ENCODE measurements around the gene ANKS4B. TPM values are rescaled to one million over a fixed set of nuclear protein-coding genes. Genes with fewer than 3 reads are reported as not detected.

The ANKS4B gene
- polyA plus RNA-seq, 1 donor (not counting 4 experiments of a cell fraction or from before 2014, with no cell fraction given): not detected

DNA sequence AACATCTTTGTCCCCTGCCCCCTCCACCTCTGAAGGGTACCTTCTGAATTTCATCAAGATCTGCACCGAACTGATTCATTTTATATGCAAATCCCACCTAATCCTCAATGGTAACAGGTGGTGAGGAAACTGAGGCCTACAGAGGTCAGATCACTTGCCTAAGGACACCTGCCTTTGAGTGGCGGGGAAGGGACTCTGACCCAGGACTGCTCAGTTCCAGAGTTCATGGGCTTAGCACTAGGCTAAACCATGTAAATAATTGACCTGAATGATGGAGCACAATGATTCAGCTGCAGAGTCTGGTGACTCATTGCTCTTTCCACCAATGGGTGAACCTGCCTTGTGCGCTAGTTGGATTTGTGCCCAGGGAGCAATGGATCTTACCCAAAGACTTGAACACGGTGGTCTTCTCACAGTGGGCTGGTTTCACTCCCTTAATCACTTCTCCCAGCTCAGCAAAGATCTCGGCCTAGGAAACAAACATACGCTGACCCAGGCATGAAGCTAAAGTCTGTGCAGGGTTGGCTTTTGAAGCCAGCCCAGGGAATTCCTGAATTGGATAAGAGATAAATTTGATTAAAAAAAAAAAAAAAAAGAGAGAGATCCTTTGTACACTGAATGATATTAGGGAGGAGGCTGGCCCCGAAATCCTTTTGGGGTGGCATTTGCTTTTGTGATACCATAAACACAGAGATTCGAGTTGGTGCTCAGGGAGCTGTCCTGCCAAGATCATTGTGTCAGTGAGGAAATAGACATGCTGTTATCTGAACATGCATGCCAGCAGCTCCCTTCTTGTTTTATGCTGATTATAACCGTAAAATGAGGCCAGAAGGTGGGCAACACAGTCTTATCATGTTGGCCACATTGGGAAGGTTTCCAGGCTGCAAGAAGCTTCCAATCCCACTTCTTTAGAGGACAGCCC is 27.6 kb downstream of the ANKS4B start:
- no peak overlapping the region for H3K27ac ChIP-seq (ENCODE audit: control insufficient read depth, insufficient read depth, low read length)
- peak; percentile 55 for FAIRE-seq
- no peak overlapping the region for H3K4me2 ChIP-seq (ENCODE audit: control insufficient read depth, extremely low read depth, insufficient read depth, low read depth, low read length)
- DNase-seq (ENCODE audit: low read depth, low spot score): peak; percentile 52
- dilution Hi-C loops (cut with MboI; ENCODE audit: extremely low pct_ligation_motif_present, low sequenced_read_pairs): no loop called here
- H3K4me1 ChIP-seq (ENCODE audit: control insufficient read depth, extremely low read depth, insufficient read depth, low read length): no peaks in the 10 kb centered on the region
- H3K36me3 ChIP-seq (ENCODE audit: control insufficient read depth in 2 of 2, extremely low read depth in 1 of 2, insufficient read depth in 2 of 2, low read length in 2 of 2): no peaks in the 10 kb centered on the region
- no peaks in the 10 kb centered on the region for H3K9me3 ChIP-seq (ENCODE audit: control insufficient read depth, low read depth, low read length)
- no peaks in the 10 kb centered on the region for H4K20me1 ChIP-seq (ENCODE audit: control insufficient read depth, extremely low read depth, insufficient read depth, low read length)
- no peak overlapping the region for H2AFZ ChIP-seq (ENCODE audit: control insufficient read depth, low read length)
- no peaks in the 10 kb centered on the region for H3K9me1 ChIP-seq (ENCODE audit: control insufficient read depth, extremely low read depth, insufficient read depth, low read length)
- no peak for TF ChIP-seq EZH2 (IDR thresholded peaks at IDR 0.05; ENCODE audit: low read length)
- TF ChIP-seq CTCF (optimal IDR thresholded peaks at IDR 0.05 in 1 of 3, IDR thresholded peaks at IDR 0.05 in 1 of 3, conservative IDR thresholded peaks at IDR 0.05 in 1 of 3; ENCODE audit: extremely low read depth in 1 of 3, insufficient read depth in 2 of 3, low read length in 3 of 3): no peak
- H3K79me2 ChIP-seq (ENCODE audit: control insufficient read depth, insufficient read depth, low read length): no peaks in the 10 kb centered on the region
- H3K4me3 ChIP-seq (ENCODE audit: control insufficient read depth in 2 of 3, extremely low read depth in 1 of 3, insufficient read depth in 2 of 3, low read depth in 1 of 3, low read length in 3 of 3): no peak overlapping the region
- no peaks in the 10 kb centered on the region for H3K27me3 ChIP-seq (ENCODE audit: control insufficient read depth, extremely low read depth, insufficient read depth, low read length)
- H3K9ac ChIP-seq (ENCODE audit: control insufficient read depth, extremely low read depth, insufficient read depth, low read length): no peak overlapping the region

GRCh38 chr16:21262779-21263639 is 29.5 kb downstream of the ANKS4B start:
- FAIRE-seq: no peak
- H3K27ac ChIP-seq (ENCODE audit: control insufficient read depth, insufficient read depth, low read length): no peak overlapping the region

More at GRCh38 chr16:21262779-21263639, 29.5 kb downstream of the ANKS4B start:
- no peaks in the 10 kb centered on the region for H3K4me1 ChIP-seq (ENCODE audit: control insufficient read depth, extremely low read depth, insufficient read depth, low read length)
- H3K36me3 ChIP-seq (ENCODE audit: control insufficient read depth in 2 of 2, extremely low read depth in 1 of 2, insufficient read depth in 2 of 2, low read length in 2 of 2): no peaks in the 10 kb centered on the region
- no peaks in the 10 kb centered on the region for H3K9me1 ChIP-seq (ENCODE audit: control insufficient read depth, extremely low read depth, insufficient read depth, low read length)
- no peaks in the 10 kb centered on the region for H4K20me1 ChIP-seq (ENCODE audit: control insufficient read depth, extremely low read depth, insufficient read depth, low read length)
- no peak for TF ChIP-seq CTCF (optimal IDR thresholded peaks at IDR 0.05 in 1 of 3, IDR thresholded peaks at IDR 0.05 in 1 of 3, conservative IDR thresholded peaks at IDR 0.05 in 1 of 3; ENCODE audit: extremely low read depth in 1 of 3, insufficient read depth in 2 of 3, low read length in 3 of 3)
- H3K9me3 ChIP-seq (ENCODE audit: control insufficient read depth, low read depth, low read length): no peaks in the 10 kb centered on the region
- no peaks in the 10 kb centered on the region for H3K79me2 ChIP-seq (ENCODE audit: control insufficient read depth, insufficient read depth, low read length)
- no peaks in the 10 kb centered on the region for H3K27me3 ChIP-seq (ENCODE audit: control insufficient read depth, extremely low read depth, insufficient read depth, low read length)
- no peak overlapping the region for H3K4me3 ChIP-seq (ENCODE audit: control insufficient read depth in 2 of 3, extremely low read depth in 1 of 3, insufficient read depth in 2 of 3, low read depth in 1 of 3, low read length in 3 of 3)
- H2AFZ ChIP-seq (ENCODE audit: control insufficient read depth, low read length): no peak overlapping the region
- dilution Hi-C loops (cut with MboI; ENCODE audit: extremely low pct_ligation_motif_present, low sequenced_read_pairs): no loop called here
- DNase-seq (ENCODE audit: low read depth, low spot score): no peak
- no peak overlapping the region for H3K4me2 ChIP-seq (ENCODE audit: control insufficient read depth, extremely low read depth, insufficient read depth, low read depth, low read length)
- no peak overlapping the region for H3K9ac ChIP-seq (ENCODE audit: control insufficient read depth, extremely low read depth, insufficient read depth, low read length)

Measured in keratinocyte (primary cell).